ENCODE results near the gene STK16. TPM values are rescaled to one million over a fixed set of nuclear protein-coding genes. Genes with fewer than 3 reads are reported as not detected.

The STK16 gene
- total RNA-seq, 1 experiment from 2014 or later, result 21.6 TPM

DNA sequence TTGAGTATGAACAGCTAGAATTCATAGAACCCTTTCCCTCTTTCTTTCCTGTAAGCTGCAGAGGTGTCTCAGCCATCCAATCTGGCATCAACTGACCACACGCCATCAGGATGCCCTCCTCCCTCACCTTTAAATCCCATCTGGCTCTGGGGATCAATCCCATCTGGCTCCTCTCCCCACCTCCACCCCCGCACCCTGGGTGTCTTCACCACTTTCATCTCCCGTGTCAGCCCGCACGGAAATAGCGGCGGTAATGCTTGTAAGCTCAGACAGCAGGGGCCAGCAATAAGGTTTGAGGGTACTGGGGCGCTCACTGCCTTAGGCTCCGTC, 7.3 kb downstream of the STK16 start:
- Histone ChIP-seq H4K20me1 (ENCODE audit: control insufficient read depth, insufficient read depth, insufficient read length) (no peaks in the 10 kb centered on the region), H4K5ac (ENCODE audit: insufficient read length, low read depth, low read length) (no peak overlapping the region), H3K4me1 (ENCODE audit: insufficient read depth, low read length) (peaks cover 3% of the 10 kb centered on the region; the same call in 1 of the 2 replicates), H3K27me3 (ENCODE audit: insufficient read depth, low read length) (peaks cover 21% of the 10 kb centered on the region), H3K4ac (ENCODE audit: low read depth, low read length) (no peak overlapping the region), H2BK20ac (ENCODE audit: low read depth, low read length, poor library complexity, severe bottlenecking) (no peak overlapping the region), H4K91ac (ENCODE audit: insufficient read length, low read depth, low read length) (no peak overlapping the region), H3K79me2 (ENCODE audit: insufficient read depth, low read length) (no peaks in the 10 kb centered on the region), H4K8ac (replicated peaks; ENCODE audit: insufficient read length, low read depth, low read length) (no peak overlapping the region), H3K56ac (ENCODE audit: insufficient read length, low read depth, low read length) (no peak overlapping the region), H2BK15ac (ENCODE audit: low read depth, low read length) (no peak overlapping the region), H3K4me2 (ENCODE audit: insufficient read depth, insufficient read length, low read length) (peak overlapping the region; percentile 72), H3K23ac (ENCODE audit: insufficient read length, low read depth, low read length) (no peak overlapping the region), H3T11ph (ENCODE audit: low read length) (no peak overlapping the region), H2AK5ac (ENCODE audit: insufficient read length, low read length) (no peak overlapping the region), H3K23me2 (ENCODE audit: insufficient read length, low read depth, low read length, poor library complexity, severe bottlenecking) (peaks cover 22% of the 10 kb centered on the region), H3K9me3 (ENCODE audit: control insufficient read depth, low read depth, low read length) (no peaks in the 10 kb centered on the region), H3K79me1 (ENCODE audit: insufficient read depth, low read depth, low read length, poor library complexity, severe bottlenecking) (no peaks in the 10 kb centered on the region), H3K9ac (ENCODE audit: extremely low read depth, insufficient read length, low read length) (no peak overlapping the region), H2BK120ac (ENCODE audit: low read depth, low read length, poor library complexity, severe bottlenecking) (no peak overlapping the region), H3K14ac (ENCODE audit: insufficient read depth, low read length) (no peak overlapping the region), H3K18ac (ENCODE audit: insufficient read length, low read depth, low read length) (no peak overlapping the region), H2BK5ac (ENCODE audit: insufficient read length, low read length) (no peak overlapping the region), H3K27ac (ENCODE audit: insufficient read length, low read depth, low read length) (no peak overlapping the region), H2BK12ac (ENCODE audit: insufficient read length, low read depth, low read length) (no peak overlapping the region), H2AFZ (ENCODE audit: low read length) (no peak overlapping the region)
- TF ChIP-seq, protein P1, sequence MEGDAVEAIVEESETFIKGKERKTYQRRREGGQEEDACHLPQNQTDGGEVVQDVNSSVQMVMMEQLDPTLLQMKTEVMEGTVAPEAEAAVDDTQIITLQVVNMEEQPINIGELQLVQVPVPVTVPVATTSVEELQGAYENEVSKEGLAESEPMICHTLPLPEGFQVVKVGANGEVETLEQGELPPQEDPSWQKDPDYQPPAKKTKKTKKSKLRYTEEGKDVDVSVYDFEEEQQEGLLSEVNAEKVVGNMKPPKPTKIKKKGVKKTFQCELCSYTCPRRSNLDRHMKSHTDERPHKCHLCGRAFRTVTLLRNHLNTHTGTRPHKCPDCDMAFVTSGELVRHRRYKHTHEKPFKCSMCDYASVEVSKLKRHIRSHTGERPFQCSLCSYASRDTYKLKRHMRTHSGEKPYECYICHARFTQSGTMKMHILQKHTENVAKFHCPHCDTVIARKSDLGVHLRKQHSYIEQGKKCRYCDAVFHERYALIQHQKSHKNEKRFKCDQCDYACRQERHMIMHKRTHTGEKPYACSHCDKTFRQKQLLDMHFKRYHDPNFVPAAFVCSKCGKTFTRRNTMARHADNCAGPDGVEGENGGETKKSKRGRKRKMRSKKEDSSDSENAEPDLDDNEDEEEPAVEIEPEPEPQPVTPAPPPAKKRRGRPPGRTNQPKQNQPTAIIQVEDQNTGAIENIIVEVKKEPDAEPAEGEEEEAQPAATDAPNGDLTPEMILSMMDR (conservative IDR thresholded peaks at IDR 0.05), result no peak
- WGBS (ENCODE audit: extremely low coverage, insufficient read length, low lambda C conversion rate), result no CpG with 5 or more reads among the region's 9 CpGs
- Mint-ChIP-seq H3K4me3 (peak overlapping the region; percentile 69 to 88), H3K36me3 (ENCODE audit: insufficient read depth in 1 of 3, low read depth in 3 of 3) (peaks cover 9 to 24% (median 21%) of the 10 kb centered on the region in 3 experiments; a peak in 6 of 7 replicates), H3K27ac (no peak overlapping the region), H3K9me3 (peaks cover 0 to 2% of the 10 kb centered on the region in 2 experiments; a peak in 3 of 5 replicates), H3K27me3 (ENCODE audit: low read depth) (peaks cover 67% of the 10 kb centered on the region), H3K4me1 (peaks cover 28 to 40% of the 10 kb centered on the region in 2 experiments)
- no peak for DNase-seq
